ENCODE measurements around the gene SAMD13.

The SAMD13 gene

DNA sequence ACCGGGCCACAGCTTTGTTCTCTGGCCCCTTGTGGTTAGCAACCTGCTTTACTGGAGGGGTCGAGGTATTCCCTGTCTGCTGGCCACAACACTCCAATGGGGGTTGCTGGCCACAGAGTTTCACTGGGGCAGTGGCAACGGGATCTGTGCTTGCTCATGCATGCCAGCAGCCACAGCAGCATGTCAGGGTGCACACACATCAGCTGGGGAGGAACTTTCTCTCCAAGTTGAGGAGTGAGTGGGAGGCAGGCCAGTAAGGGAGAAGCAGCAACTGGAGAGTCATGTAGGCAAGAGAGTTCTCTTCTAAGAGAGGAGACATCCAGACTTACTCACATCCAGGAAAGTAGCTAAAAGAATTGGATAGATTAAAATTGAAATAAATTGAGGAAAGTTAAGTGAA is 38.0 kb downstream of the SAMD13 start:
- no peak for DNase-seq (ENCODE audit: low read depth in 4 of 4, low spot score in 1 of 4)

DNA sequence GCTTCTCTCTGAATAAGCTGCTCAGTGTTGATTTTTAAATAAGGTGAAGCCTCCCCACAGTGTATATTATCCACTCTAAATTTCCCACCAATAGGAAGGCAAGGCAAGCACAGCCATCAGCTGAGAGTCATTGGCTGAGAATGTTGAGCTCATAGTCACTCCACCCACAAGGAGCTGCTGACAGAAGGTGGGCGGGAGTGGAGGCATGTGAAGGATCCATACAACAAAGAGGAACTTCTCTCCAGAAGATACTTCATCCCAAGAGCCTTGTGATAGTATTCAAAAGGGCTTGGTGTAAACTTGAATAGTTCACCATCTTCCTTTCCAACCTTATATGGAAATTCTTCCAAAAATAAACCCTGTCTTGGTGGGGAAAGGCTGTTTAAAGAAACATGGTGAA is 42.8 kb downstream of the SAMD13 start:
- DNase-seq (ENCODE audit: low read depth in 4 of 4, low spot score in 1 of 4): no peak

DNA sequence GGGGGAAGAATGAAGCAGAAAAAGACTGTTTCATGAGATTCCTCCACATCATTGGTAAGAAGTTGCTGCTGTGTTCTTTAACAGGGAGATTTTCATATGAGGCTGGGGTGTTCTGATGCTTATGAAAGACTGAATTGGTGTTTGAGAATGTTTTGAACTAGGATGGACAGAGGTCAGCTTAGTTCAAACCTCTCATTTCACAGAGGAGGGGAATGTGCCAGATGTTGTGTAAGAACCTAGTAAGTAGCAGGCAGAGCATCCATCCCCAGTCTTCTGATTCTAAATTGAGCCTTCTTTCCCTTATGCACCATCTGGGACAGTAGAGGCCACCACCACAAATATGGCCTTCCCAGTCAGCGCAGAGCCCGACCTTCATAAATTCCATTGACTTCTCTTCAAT is 43.7 kb downstream of the SAMD13 start:
- no peak for DNase-seq (ENCODE audit: low read depth in 4 of 4, low spot score in 1 of 4)

DNA sequence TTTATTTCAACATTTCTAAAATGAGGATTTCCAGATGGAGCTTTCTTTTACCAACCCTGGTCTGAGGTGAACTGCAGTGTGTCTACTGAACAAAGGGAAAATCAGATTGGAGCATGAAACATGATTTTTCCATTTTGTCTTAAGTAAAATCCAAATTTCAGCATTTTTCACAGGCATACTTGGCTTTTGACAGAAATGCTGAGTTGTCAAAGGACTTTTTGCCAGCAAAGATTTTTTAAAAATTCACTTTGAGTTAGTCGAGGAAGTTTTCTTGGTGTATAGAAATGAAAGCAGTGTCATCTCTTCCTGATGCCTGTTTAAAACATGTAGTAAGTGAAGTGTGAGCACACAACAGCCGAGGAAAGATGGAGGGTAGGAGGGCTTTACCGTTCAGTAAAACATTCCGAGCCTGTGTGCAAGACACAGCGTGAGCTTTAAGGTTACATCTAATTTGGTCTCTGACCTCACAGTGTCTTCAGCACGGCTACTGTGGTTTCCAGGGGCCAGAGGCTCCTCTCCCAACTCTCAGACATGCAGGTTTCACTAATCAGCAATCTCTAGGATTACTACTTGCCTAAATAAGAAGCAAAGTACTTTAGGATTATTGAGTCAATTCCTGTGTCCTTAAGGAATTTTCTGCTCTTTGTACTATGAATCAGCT is 45.9 kb downstream of the SAMD13 start:
- DNase-seq (ENCODE audit: low read depth in 4 of 4, low spot score in 1 of 4): no peak

DNA sequence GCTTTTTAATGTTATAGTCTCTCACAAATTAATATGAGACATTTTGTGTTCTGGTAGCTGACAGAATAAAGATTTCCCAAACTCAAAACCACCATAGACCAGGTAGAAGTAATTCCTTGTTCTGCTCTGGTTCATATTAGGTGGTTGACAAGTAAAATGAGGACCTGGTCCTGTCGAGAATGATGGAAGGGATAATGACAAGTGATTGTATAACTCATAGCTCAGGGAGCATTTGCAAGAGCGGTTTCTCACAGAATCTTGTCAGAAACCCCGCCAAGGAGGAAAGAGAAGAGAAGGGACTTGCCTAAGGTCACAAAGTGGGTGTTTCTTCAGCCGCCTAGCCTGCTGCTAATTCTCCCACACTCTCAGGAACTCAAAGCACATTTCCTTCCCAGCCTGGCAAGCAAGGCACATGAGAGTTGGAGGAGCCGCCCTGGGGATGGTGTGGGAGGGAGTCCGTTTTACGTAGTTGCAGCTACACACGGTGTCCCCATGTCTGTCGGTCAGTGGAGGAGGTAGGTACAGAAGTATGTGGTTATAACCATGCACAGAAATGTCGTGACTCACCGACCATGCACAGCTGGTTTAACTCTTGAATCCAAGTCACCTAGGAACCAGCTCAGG is 46.5 kb downstream of the SAMD13 start:
- no peak for DNase-seq (ENCODE audit: low read depth in 4 of 4, low spot score in 1 of 4)

DNA sequence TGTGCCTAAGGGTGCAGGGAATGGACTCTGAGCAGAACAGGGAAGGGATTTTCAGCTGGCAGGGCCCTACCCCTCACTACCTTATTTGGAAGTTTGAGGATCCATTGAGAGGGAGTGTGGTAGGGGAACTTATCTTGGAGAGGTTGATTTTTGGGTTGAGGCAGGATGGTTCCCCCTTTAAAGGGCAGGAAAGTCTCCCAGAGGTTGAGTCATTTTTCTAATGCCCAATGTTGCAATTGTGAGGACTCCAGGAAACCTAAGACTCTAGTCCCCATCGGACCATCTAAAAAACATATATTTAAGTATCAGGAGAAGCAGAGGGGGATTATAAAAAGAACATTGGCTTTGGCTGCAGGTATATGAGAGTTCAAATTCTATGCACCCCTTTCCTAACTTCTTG is 47.3 kb downstream of the SAMD13 start:
- DNase-seq (ENCODE audit: low read depth in 4 of 4, low spot score in 1 of 4): no peak

DNA sequence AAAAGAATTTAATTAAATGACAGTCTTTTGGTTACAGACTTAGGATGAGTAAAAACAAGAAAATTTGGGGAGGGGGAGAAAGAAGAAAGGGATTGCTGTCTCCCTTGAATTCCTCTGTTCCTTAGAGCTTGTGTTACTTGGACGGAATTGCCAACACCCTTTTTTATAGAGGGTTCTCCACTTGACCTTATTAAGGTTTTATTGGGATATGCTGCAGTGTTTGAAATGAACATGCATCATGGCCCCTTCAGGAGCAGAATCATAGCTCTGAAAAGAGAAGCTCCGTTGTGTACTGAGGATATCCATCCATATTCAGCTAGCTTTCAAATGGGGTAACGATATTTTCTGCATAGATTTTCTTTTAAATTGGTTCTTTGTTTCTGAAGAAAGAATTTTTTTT is 48.6 kb downstream of the SAMD13 start:
- DNase-seq (ENCODE audit: low read depth in 4 of 4, low spot score in 1 of 4): no peak

DNA sequence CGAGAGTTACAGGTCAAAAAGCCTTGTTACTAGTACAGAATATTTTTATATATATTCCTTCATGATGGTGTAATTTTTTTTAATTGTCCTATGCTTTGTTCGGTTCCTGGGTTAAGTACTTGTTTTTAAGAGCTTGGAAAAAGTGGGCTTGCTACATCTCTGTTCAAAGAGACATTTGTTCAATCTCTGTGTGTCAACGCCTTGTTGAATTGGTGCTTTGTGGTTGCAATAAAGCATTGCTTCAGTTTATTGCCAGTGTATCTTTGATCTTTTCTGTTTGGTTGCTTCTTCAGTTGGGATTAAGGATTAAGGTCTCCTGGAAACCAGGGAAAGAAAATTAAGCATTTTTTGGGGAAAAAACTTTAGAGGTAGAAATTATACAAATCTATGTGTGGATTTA is 49.0 kb downstream of the SAMD13 start:
- DNase-seq (ENCODE audit: low read depth in 4 of 4, low spot score in 1 of 4): no peak

DNA sequence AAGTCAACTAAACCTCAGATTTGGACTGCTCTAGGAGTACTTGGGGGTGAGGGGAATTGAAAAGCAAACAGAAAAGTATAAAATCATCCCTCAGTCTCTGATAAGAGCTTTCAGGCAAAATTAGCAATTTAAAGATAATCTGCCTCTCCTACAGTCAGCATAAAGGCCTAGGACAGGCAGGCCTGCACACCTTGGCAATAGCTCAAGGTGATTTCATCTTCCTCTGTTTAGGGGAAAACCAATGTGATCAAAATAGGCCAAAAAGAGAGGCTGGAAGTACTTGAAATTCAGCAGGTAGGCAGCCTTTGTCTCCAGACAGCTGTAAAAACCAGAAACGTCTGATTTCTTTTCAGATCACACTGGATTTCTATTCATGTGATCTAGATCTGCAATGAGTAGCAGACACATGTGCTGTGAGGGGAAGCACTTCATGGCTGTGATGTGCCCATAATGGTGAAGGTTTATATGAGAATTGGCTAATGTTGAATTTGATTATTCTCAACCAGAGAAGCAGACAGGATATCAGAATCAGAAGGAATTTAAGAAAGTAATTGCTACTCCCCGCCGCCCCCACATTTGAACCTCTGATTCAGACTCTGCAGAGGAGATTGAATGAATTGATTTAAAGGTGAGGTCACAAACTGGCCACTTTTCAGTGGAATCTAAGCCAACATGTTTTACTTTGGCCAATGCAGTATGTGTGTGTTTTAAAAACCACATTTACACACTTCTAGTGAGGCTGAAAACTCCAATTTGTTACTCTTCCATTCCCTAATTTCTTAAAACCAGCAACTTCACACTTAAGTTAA is 51.0 kb downstream of the SAMD13 start:
- DNase-seq (ENCODE audit: low read depth in 4 of 4, low spot score in 1 of 4): no peak

DNA sequence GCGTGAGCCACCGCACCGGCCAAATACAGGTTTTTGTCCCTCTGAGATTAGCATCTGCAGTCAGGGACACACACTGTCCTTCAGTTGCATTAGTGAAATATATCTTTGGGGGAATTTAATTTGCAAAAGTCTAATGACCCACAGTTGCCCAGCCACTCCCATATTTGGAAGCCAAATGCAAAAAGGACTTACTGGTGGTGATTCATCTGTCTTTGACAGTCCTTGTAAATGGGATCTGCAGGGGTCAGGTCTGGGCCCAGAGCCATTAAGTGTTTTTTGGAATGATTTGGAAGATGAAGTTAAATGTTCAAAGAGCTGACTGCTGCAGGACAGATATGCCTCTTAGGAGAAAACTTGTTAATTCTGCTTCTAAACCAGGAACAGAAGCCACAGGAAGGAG is 52.2 kb downstream of the SAMD13 start:
- no peak for DNase-seq (ENCODE audit: low read depth in 4 of 4, low spot score in 1 of 4)

DNA sequence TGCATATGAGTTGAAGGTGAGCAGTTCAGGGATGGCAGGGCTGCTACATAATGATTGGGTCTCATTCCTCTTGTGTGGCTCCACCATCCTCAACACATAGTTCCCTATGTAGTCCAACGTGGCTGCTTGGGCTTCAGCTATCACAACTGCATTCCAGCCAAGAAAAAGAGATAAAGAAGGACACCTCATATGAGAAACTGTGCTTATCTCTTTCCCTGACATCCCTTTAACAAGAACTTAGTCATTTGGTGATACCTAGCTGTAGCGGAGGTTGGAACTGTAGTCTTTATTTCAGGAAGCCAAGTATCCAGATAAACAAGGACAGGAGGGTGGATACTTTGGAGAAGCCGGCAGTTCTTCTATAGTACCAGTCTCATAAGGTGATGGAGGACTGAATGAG is 54.0 kb downstream of the SAMD13 start:
- DNase-seq (ENCODE audit: low read depth in 4 of 4, low spot score in 1 of 4): no peak

DNA sequence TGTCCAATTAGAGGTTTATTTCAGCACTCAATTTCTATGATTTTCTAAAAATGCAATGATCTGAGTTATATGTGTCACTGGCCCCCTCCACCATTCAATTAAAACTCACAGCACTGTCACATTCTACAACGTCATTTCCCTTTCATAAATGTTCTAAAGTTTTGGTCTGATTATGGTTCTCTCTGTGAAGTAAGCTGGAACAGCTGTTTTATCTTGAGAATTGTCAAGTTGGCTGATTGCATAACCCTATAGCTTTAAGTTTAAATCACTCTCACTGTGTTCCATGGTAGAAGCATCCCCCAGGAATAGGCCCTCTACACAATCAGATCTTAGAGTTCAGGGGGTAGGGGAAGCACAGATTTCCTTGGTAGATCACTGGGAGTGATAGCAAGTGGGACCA is 55.4 kb downstream of the SAMD13 start:
- DNase-seq (ENCODE audit: low read depth in 4 of 4, low spot score in 1 of 4): no peak

DNA sequence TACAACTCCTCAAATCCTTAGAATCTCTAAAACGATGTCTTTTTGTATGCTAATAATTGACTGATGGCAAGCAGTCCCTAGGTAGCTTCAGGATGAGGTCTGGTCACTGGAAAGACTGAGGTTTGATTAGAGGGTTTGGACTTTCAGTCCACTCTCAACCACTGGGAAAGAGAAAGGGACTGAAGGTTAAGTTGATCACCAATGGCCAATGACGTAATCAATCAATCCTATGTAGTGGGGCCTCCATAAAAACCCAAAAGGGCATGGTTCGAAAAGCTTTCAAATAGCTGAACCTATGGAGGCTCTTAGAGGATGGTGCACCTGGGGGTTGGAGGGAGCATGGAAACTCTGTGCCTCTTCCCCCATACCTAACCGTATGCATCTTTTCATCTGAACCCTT is 57.2 kb downstream of the SAMD13 start:
- DNase-seq (ENCODE audit: low read depth in 4 of 4, low spot score in 1 of 4): no peak

DNA sequence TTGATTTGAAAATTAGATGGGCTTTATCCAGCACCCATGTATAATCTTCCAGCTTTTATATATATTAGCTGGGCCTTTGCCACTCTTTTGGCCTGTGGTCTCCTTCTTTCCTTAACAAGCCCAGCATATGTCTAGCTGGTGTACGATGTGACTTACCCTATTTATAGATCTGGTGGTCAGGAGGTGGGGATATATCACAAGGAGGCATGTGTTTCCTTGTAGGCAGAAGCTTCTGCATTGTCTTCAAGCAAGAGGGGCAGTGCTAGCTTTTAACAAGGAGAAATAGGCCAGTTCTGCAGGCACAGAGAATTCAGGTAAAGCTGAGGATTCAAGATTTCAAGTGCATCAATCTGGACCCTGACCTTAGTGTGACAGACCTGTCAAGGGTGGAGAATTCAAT is 58.8 kb downstream of the SAMD13 start:
- no peak for DNase-seq (ENCODE audit: low read depth in 4 of 4, low spot score in 1 of 4)

DNA sequence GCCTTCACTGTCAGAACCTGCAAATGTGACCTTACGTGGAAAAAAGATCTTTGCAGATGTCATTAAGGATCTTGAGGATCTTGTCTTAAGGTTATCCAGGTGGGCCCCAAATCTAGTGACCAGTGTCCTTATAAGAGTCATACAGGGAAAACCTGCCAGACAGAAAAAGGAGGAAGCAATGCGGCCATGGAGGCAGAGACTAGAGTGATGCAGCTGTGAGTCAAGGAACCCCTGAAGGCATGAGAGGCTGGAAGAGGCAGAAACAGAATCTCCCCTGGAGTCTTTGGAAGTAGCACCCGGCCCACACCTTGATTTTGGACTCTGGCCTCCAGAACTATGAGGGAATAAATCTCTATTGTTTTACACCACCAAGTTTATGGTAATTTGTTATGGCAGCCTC is 60.3 kb downstream of the SAMD13 start:
- no peak for DNase-seq (ENCODE audit: low read depth in 4 of 4, low spot score in 1 of 4)

DNA sequence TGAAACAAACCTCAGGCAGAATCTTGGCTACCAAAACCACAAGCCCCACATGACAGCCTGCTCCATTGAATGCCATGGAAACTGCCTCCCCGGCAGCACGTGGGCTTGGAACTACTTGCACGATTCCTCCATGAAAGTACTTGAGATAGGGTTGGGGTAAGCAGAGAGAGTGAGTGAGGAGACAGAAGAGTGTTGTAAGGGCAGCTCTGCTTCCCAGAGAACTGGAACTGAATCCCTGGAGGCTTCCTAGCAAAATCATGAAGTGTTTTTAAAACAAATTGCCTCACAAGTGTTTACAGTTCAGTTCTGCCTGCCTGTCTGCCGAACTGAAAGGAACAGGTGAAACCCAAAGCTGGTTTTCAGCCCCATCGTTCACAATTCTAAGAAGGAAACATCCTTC is 61.5 kb downstream of the SAMD13 start:
- no peak for DNase-seq (ENCODE audit: low read depth in 4 of 4, low spot score in 1 of 4)

DNA sequence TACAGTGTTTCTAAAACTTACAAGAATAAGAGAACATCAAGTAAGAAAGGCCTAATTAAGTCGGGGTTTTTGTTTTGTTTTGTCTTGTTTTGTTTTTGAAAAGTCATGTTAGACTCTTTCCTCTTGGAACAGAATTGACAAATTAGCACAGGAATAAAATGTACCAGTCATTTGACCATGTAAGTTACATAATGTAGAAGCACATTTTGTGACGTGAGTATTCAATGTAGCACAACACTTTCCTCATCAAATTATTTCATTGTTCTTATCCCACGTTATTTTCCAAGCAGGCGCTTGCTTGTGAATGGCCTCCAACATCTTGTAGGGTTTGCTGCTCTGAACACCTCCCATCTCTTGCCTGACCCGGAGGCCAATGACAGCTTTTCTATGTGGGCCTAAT is 62.1 kb downstream of the SAMD13 start:
- DNase-seq (ENCODE audit: low read depth in 4 of 4, low spot score in 1 of 4): no peak

DNA sequence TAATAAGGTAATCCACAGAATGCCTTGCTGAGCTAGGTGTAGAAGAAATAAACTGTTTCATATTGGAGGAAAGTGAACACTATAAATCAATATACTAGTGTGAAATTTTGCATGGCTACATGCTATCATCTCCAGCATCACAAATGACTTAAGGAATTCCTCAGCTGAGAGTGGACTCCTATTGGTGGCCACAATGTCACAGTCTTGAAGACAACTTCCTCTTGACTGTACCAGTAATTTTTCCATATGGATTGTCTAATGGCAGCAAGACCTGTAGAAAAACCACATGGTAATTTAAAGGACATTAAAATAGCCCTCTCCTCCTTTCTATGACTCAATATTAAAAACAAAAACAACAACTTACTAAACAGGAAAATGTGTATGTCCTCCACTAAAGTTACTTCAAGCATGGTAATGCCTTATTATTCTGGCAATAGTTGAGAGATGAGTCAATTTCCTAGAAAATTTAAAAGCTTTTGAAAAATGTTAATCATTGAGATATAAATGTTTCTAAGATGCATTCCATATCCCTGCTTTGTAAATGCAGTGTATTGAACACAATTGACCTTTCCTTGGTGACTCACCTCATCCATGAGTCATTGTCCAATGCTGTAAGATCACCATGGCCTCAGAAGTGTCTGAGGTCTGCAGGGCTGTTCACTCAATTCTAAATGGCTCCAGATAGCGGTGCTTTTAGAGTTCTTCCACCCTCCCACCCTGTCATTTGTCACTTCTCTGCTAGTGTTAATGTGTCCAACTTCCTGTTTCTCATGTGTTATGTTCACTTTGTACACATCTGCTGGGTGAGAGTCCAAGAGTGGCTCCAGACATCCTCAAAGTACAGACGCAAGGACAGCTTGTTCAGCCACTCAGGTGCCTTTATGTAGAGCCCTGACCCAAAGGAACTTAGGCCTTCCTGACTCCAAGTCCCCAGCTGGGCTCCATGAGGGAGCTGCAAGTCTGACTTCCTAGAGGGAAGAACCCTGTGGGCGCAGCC is 64.0 kb downstream of the SAMD13 start:
- no peak for DNase-seq (ENCODE audit: low read depth in 4 of 4, low spot score in 1 of 4)

DNA sequence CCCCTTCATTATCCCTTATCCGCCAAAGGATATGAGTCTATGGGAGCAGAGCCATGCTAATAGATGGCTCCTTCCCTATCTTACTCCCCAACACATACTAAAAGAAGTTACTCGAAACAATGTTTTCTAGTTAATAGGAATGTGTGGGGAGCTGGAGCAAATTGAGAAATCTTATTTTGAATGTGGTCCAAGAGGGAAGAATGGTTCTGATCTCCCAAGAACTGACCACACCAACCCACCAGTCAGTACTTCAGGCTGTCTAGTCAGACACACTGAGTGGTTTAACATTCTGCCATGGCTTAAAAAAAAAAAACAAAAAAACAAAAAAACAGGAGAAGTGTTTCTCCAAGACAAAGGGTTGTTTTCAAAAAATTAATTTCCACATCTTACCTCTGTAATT is 65.3 kb downstream of the SAMD13 start:
- no peak for DNase-seq (ENCODE audit: low read depth in 4 of 4, low spot score in 1 of 4)

DNA sequence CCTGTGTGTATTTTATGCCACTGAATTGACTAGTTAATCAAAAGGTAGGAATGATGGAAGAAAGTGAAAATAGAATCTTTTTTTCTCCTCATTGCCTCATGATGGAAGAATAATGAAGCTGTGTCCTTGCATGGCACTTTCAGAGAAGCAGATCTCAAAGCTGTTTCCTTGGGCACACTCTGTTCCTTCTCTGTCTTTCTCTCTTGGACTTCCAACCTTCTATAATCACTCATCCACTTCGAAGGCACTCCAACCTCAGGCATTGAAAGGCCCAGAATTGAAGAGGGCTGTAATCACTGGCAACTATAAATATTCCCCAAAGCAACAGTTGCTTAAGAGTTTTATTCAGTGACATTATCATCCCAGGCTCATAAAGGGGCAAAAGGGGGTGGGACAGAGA is 65.7 kb downstream of the SAMD13 start:
- no peak for DNase-seq (ENCODE audit: low read depth in 4 of 4, low spot score in 1 of 4)

DNA sequence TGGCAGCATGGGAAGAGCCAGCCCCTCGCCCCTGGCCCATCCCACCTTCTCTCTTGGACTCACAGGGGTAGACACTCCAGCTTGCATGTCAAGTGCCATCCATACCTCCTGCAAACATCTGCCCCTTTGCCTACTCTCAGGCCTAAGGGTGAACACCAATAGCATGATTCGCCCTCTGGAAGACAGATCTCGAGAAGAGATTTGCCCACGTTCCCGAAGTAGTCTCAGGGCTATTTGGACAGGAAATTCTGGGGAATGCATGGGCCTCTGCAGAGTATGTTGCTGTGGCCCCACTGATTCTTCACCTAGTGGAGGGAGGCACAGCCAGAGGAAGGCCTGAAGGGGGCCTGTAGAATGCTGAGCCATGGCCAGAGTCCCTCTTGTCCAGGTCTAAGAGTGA is 66.9 kb downstream of the SAMD13 start:
- no peak for DNase-seq (ENCODE audit: low read depth in 4 of 4, low spot score in 1 of 4)
